HL-60 (cell line): ENCODE results near the gene MOK.

Source experiments
- DNase-seq, 2 experiments: peaks; one replicate each; pipeline ENCODE4 v3.0.0-alpha.2; 2010 to 2020; ENCODE audit warnings: low read depth in 1 of 2, low spot score in 1 of 2
- H3K27ac ChIP-seq: fragments of 250-450 bp; sonication (Bioruptor Pico); replicated peaks from 2 replicates; pipeline ENCODE4 v1.5.1; 2020; ENCODE audit warnings: mild to moderate bottlenecking, moderate library complexity
- H3K27me3 ChIP-seq: fragments of 250-450 bp; sonication (Bioruptor Pico); 2 replicates; pipeline ENCODE4 v1.5.1; 2021; ENCODE audit warnings: mild to moderate bottlenecking, moderate library complexity; ENCODE audit not compliant: insufficient read depth, poor library complexity, severe bottlenecking
- H3K4me3 ChIP-seq: replicated peaks from 2 replicates; pipeline ENCODE4 v1.5.1; 2011; ENCODE audit warnings: mild to moderate bottlenecking, control low read depth, low read length; ENCODE audit not compliant: insufficient read depth
- GABPA ChIP-seq: IDR thresholded peaks from 2 replicates; pipeline ENCODE4 v1.6.1; 2012; ENCODE audit warnings: low read depth
- POLR2AphosphoS5 ChIP-seq: IDR thresholded peaks from 2 replicates; pipeline ENCODE4 v1.6.1; 2012; ENCODE audit warnings: low read depth
- SPI1 ChIP-seq: IDR thresholded peaks from 2 replicates; pipeline ENCODE4 v1.6.1; 2012; ENCODE audit warnings: low read depth, mild to moderate bottlenecking, borderline replicate concordance
- TF ChIP-seq, protein P1 (sequence below): IDR thresholded peaks from one replicate; pipeline ENCODE4 v1.5.1; 2011; ENCODE audit warnings: low read length, control low read depth, inconsistent platforms; ENCODE audit not compliant: insufficient read depth
- TF ChIP-seq, protein P2 (sequence below): IDR thresholded peaks from 2 replicates; pipeline ENCODE4 v1.6.1; 2012; ENCODE audit warnings: low read depth; ENCODE audit not compliant: insufficient replicate concordance

Gene MOK

DNA sequence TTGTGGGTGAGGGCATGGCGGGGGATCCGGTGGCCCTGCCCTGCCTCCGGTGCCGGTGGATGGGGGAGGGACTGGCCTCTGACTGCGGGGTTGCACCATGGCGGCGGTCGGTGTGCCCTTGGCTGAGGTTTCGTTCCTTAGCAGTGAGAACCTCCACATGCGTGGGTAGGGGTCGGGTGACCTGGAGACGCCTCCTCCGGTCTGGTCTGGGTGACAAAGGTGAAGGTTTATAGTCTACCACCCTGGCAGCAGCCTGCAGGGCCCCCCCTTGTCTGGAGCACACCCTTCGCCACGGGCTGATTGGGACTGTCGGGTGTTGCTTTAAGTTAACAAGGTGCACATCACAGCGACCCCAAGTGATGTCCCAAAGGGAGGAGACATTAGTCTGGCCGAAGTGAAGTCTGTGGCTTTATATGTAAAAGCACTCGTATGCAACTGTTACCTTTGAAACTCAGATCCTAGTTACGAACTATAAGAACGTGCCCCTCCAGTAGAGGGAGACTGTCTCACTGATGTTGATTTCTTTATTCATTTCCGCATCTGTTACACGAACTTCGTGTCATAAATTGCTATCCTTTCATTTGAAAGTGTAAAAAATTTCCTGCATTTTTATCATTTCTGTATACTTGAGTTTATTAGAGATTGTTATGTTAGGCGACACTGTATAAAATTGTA is 90.8 kb downstream of the MOK start:
- no peak for DNase-seq
- TF ChIP-seq GABPA (no peak), POLR2AphosphoS5 (no peak), SPI1 (no peak)
- TF ChIP-seq, protein P1, sequence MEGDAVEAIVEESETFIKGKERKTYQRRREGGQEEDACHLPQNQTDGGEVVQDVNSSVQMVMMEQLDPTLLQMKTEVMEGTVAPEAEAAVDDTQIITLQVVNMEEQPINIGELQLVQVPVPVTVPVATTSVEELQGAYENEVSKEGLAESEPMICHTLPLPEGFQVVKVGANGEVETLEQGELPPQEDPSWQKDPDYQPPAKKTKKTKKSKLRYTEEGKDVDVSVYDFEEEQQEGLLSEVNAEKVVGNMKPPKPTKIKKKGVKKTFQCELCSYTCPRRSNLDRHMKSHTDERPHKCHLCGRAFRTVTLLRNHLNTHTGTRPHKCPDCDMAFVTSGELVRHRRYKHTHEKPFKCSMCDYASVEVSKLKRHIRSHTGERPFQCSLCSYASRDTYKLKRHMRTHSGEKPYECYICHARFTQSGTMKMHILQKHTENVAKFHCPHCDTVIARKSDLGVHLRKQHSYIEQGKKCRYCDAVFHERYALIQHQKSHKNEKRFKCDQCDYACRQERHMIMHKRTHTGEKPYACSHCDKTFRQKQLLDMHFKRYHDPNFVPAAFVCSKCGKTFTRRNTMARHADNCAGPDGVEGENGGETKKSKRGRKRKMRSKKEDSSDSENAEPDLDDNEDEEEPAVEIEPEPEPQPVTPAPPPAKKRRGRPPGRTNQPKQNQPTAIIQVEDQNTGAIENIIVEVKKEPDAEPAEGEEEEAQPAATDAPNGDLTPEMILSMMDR = no peak
- TF ChIP-seq, protein P2, sequence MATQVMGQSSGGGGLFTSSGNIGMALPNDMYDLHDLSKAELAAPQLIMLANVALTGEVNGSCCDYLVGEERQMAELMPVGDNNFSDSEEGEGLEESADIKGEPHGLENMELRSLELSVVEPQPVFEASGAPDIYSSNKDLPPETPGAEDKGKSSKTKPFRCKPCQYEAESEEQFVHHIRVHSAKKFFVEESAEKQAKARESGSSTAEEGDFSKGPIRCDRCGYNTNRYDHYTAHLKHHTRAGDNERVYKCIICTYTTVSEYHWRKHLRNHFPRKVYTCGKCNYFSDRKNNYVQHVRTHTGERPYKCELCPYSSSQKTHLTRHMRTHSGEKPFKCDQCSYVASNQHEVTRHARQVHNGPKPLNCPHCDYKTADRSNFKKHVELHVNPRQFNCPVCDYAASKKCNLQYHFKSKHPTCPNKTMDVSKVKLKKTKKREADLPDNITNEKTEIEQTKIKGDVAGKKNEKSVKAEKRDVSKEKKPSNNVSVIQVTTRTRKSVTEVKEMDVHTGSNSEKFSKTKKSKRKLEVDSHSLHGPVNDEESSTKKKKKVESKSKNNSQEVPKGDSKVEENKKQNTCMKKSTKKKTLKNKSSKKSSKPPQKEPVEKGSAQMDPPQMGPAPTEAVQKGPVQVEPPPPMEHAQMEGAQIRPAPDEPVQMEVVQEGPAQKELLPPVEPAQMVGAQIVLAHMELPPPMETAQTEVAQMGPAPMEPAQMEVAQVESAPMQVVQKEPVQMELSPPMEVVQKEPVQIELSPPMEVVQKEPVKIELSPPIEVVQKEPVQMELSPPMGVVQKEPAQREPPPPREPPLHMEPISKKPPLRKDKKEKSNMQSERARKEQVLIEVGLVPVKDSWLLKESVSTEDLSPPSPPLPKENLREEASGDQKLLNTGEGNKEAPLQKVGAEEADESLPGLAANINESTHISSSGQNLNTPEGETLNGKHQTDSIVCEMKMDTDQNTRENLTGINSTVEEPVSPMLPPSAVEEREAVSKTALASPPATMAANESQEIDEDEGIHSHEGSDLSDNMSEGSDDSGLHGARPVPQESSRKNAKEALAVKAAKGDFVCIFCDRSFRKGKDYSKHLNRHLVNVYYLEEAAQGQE = no peak
- no peak overlapping the region for H3K27ac ChIP-seq
- H3K27me3 ChIP-seq = no peaks in the 10 kb centered on the region
- no peak overlapping the region for H3K4me3 ChIP-seq

DNA sequence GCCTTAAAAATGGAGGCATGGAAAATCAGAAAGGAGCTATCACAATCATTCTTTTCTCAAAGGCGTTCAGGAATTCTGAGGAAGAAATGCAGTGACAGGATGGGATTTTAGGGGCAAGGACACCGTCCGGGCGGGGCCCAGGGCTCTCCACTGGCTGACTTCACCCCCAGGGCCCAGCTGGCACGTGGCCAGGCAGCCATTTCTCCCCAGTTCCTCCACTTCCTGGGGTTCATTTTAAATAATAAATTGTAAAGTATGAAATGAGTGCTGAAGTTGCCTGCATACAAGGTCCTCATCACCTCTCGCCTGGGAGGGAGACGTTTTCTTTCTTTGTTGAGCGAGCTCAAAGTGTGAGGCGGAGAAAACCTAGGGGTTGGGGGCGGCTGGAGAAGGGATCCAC is 91.5 kb downstream of the MOK start:
- H3K4me3 ChIP-seq = no peak overlapping the region
- TF ChIP-seq POLR2AphosphoS5 (no peak), SPI1 (no peak), GABPA (no peak)
- TF ChIP-seq, protein P1 = no peak
- TF ChIP-seq, protein P2 = no peak
- H3K27ac ChIP-seq = no peak overlapping the region
- no peak for DNase-seq
- H3K27me3 ChIP-seq = no peaks in the 10 kb centered on the region

DNA sequence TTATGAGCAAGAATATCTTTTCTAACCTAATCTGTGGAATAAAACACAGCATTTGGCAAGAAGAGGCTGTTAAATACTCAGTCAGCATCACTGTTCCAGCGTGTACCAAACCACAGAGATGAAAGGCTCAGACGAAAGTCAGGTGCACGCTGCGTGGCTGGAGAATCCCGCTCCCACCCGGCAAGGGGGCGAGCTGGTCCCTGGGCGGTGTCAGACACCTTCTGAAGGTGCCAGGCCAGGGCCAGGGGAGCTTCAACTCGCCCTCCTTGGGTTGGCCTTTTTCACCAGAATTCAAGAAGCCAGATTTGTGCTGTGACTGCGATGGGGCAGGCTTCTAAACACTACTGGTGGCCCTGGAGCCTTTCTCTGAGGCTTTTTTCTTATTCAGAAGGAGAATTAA is 92.1 kb downstream of the MOK start:
- TF ChIP-seq, protein P2 = no peak
- TF ChIP-seq, protein P1 = no peak
- no peak for TF ChIP-seq POLR2AphosphoS5
- no peak for TF ChIP-seq GABPA
- TF ChIP-seq SPI1 = no peak
- H3K27me3 ChIP-seq = no peaks in the 10 kb centered on the region
- H3K27ac ChIP-seq = no peak overlapping the region
- no peak overlapping the region for H3K4me3 ChIP-seq
- no peak for DNase-seq
